Esophagus (tissue), 2 donors: ENCODE measurements around the gene HOXA11. TPM values are rescaled to one million over a fixed set of nuclear protein-coding genes. Genes with fewer than 3 reads are reported as not detected.

ENCODE experiments used
- H3K27ac ChIP-seq, 2 donors: one replicate each; pipeline ENCODE4 v1.5.1; 2013; ENCODE audit warnings: low read depth in 2 of 2, mild to moderate bottlenecking in 2 of 2, inconsistent platforms in 1 of 2, low read length in 1 of 2, moderate library complexity in 1 of 2
- H3K27me3 ChIP-seq, 2 donors: one replicate each; pipeline ENCODE4 v1.6.1; 2013; ENCODE audit warnings: low read length in 2 of 2, control low read depth in 1 of 2, mild to moderate bottlenecking in 1 of 2; ENCODE audit not compliant: insufficient read depth in 2 of 2, control insufficient read depth in 1 of 2
- H3K36me3 ChIP-seq, 2 donors: one replicate each; pipeline ENCODE4 v1.6.1; 2013; ENCODE audit warnings: low read length in 1 of 2; ENCODE audit not compliant: control insufficient read depth in 2 of 2, insufficient read depth in 2 of 2
- H3K4me1 ChIP-seq, 2 donors: one replicate each; pipeline ENCODE4 v1.6.1; 2013; ENCODE audit warnings: low read length in 1 of 2; ENCODE audit not compliant: control insufficient read depth in 2 of 2, insufficient read depth in 2 of 2
- H3K4me3 ChIP-seq, 2 donors: one replicate each; pipeline ENCODE4 v1.5.1; 2013; ENCODE audit warnings: low read length in 2 of 2, mild to moderate bottlenecking in 2 of 2, low read depth in 1 of 2, moderate library complexity in 1 of 2
- H3K9me3 ChIP-seq, 2 donors: one replicate each; pipeline ENCODE4 v1.6.1; 2013; ENCODE audit warnings: mild to moderate bottlenecking in 2 of 2, low read depth in 1 of 2, low read length in 1 of 2, moderate library complexity in 1 of 2; ENCODE audit not compliant: control insufficient read depth in 2 of 2, insufficient read depth in 1 of 2
- WGBS, 2 donors: extraction: QIAGEN DNeasy Blood & Tissue Kit; methylation state at CpG; one replicate each; pipeline ENCODE4 v1.1.7; 2013; 5-methylcytosine and 5-hydroxymethylcytosine counted together
- polyA plus RNA-seq, 2 donors: library from polyadenylated mRNA; stranded (reverse); fragments of 200-250 nt; gene quantifications; one replicate each; pipeline ENCODE4 v1.2.3, GENCODE V29; 2013
- donor health status: healthy with polysubstance abuse.
- donor health status: Bipolar disorder and iron deficiency.

HOXA11 gene
- polyA plus RNA-seq, 2 donors = not detected

DNA sequence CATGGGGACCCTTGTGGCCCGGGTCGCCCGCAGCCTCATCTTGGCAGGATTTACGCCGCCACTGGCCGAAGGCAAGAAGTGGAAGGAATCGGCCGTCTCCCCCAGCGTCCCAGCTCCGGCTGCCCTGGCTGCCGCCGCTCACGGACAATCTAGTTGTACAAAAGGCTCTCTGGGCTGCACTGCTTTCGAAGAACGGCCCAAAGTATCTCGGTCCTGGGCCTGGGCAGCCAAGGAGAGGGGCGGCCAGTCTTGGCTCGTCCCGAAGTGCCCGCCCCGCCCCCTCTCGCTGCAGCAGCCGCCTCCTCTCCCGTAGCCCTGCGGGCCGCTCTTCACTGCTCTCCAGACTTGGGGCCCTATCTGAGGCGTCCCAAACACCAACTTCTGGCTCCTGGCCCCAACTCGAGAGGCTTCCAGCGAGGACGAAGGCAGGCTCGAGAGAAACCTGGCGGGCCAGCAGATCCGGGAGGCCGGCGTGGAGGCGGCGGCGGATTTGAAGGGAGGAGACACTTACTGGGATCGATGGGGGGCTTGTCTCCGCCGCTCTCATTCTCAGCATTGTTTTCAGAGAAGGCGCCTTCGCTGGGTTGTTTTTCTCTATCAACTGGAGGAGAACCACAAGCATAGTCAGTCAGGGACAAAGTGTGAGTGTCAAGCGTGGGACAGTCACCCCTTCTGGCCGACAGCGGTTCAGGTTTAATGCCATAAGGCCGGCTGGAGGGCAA, 20.5 kb downstream of the HOXA11 start:
- WGBS, 2 donors = 13 to 25% methylated on average over 47 of the region's 47 CpGs
- no peak overlapping the region for H3K27ac ChIP-seq
- peaks cover 0 to 14% of the 10 kb centered on the region in 2 donors for H3K9me3 ChIP-seq
- H3K4me1 ChIP-seq = peaks cover 2 to 4% of the 10 kb centered on the region in 2 donors
- H3K27me3 ChIP-seq = peaks cover 5 to 44% of the 10 kb centered on the region in 2 donors
- H3K36me3 ChIP-seq = no peaks in the 10 kb centered on the region
- peak overlapping the region; percentile 10 to 12 for H3K4me3 ChIP-seq

DNA sequence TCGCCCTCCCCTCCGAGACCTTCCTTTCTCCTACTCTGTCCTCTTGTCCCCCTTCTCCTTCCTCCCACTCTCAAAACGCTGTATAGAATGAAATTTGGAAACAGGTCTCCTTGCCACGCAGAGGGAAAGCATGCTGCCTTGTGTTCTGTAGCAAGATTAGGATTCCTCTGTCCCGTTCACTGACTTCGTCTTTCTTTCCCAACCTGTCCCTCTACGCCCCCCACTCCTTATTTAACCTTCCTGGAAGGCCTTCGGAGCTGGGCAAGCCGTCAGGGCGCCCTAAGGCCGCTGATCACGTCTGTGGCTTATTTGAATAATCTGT, 21.0 kb downstream of the HOXA11 start:
- Histone ChIP-seq H3K9me3 (peaks cover 0 to 14% of the 10 kb centered on the region in 2 donors), H3K4me3 (no peak overlapping the region), H3K27me3 (peaks cover 8 to 41% of the 10 kb centered on the region in 2 donors), H3K36me3 (no peaks in the 10 kb centered on the region), H3K4me1 (peaks cover 2 to 4% of the 10 kb centered on the region in 2 donors), H3K27ac (no peak overlapping the region)
- 49 to 58% methylated on average over 12 of the region's 12 CpGs for WGBS, 2 donors

DNA sequence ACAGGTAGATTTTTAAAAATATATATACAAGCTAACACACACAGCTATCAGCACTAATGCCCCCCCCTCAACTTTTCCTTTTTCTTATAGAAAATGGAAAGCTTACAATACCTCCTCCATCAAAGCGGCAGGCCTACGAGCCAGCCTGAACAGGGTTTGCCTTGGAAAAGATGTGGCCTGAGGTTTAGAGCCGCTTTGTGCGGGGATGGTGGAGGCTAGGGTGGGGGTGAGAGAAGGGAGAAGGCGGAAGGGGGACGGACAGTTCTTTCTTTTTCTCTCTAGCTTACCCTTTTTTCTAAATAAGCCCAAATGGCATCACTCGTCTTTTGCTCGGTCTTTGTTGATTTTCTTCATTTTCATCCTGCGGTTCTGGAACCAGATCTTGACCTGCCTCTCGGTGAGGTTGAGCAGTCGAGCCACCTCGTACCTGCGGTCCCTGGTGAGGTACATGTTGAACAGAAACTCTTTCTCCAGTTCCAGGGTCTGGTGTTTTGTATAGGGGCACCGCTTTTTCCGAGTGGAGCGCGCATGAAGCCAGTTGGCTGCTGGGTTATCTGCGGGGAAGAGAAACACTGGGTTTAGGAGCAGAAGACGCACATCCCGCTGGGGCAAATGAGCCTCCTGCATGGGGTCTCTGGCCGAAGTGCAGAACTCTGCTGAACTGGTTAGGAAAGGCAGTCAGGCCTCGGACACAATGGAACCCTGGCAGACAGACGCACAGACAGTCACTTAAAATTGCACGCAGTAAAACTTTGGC, 21.6 kb downstream of the HOXA11 start:
- Histone ChIP-seq H3K27me3 (peaks cover 7 to 44% of the 10 kb centered on the region in 2 donors), H3K4me3 (no peak overlapping the region), H3K36me3 (no peaks in the 10 kb centered on the region), H3K27ac (no peak overlapping the region), H3K4me1 (peaks cover 2 to 4% of the 10 kb centered on the region in 2 donors), H3K9me3 (peaks cover 0 to 16% of the 10 kb centered on the region in 2 donors)
- WGBS, 2 donors = 54 to 76% methylated on average over 24 of the region's 24 CpGs

DNA sequence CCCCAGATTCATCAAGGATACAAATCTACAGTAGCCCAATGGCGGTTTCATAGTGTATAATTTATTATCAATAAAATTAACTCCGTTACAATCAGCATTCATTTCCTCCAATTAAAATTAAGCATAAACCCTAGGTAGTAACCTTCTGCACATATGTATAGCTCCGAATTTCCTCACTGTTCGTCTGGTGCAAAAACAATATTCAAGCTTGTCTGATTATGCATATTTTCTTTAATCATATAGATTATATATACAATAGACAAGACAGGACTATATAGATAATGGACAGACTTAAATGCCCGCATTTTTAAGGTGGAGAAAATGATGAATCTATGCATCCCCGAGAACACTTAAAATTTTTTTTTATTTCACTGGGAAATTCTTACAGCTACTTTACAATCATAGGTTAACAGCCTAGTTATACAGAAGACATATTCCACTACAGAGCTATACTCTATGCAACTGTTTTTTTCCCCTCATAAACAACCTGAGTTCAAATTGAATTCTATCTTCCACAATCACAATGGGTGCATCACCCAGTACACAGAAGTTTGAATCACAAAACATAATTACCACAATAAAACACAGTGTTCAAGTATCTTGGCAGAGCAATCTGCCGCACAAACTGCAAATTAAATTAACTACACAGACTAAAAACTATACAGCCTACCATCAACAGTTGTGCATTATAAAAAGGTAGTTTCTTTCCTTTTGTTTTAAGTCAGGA, 22.3 kb downstream of the HOXA11 start:
- Histone ChIP-seq H3K4me3 (no peak overlapping the region), H3K27ac (no peak overlapping the region), H3K9me3 (peaks cover 0 to 13% of the 10 kb centered on the region in 2 donors), H3K4me1 (peaks cover 2 to 4% of the 10 kb centered on the region in 2 donors), H3K36me3 (no peaks in the 10 kb centered on the region), H3K27me3 (peaks cover 4 to 39% of the 10 kb centered on the region in 2 donors)
- WGBS, 2 donors = 71 to 81% methylated on average over 7 of the region's 7 CpGs

DNA sequence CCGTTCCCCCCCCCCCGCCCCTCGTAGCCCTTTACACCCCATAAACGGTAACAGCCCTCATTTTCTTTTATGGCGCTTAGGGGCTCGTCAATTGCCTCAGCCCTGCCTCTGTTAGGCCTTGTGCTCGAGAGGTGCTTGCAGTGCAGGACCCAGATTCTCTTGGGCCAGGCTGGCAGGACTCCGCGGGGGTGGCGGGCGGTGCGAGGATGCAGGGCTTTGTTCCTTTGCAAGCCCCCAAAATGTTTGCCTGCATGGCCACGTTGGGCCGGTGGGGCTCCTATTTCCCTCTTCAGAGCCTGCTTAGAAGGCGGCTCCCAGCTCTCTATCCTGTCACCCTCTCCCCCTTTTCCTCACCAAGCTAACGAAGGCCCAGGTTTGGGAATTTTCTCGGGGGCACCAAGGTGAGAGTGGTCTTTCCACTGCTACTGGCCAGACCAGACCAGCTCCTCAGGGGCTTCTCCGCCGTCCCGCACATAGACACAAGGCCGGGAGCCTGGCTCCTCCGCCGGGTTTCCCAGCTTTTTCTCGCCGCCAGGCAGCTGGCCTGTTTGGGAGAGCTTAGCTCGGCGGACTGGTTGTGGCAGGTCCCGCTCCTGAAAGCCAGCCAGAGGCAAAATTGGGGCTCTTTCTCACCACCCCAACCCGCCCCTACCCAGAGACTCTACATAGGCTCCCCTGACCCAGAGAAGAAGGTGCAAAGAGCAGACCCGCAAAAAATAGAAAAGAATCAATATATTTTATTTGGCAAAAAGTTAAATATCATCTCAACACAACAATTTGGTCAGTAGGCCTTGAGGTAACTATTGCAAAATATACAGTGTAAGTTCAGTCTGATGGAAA, 23.1 kb downstream of the HOXA11 start:
- peaks cover 4 to 40% of the 10 kb centered on the region in 2 donors for H3K27me3 ChIP-seq
- 45 to 49% methylated on average over 30 of the region's 30 CpGs for WGBS, 2 donors
- H3K4me3 ChIP-seq = no peak overlapping the region

DNA sequence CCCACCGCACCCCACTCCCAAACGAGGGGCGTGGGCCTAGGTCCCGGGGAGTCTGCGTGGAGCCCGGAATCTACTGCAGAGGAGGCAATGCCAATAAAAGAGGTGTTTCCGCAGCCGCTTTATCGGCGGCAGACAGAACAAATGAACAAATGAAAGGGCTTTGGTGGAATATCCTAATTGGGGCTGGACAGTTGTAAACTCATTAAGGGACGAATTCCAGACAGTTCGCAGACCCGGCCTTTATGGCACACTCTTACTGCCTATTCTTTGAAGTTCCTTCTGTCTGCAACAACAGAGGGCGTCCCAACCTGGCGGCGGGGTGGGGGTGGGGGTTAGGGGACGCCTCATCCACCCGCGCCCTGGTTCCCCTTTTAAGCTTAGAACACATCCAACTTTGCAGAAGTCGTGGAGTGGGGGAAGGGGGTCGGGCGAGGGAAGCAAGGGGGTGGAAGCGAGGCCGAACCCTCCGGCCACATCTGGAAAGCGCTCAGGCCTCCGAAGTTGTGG, 23.8 kb downstream of the HOXA11 start:
- no peaks in the 10 kb centered on the region for H3K36me3 ChIP-seq
- H3K4me1 ChIP-seq = peaks cover 2 to 4% of the 10 kb centered on the region in 2 donors
- peaks cover 0 to 13% of the 10 kb centered on the region in 2 donors for H3K9me3 ChIP-seq
- peak overlapping the region; percentile 66 for H3K4me3 ChIP-seq
- no peak overlapping the region for H3K27ac ChIP-seq
- 8 to 10% methylated on average over 26 to 27 of the region's 27 CpGs for WGBS, 2 donors
- H3K27me3 ChIP-seq = peaks cover 4 to 38% of the 10 kb centered on the region in 2 donors

More for the DNA sequence above, 23.1 kb downstream of the HOXA11 start:
- Histone ChIP-seq H3K4me1 (peaks cover 2 to 4% of the 10 kb centered on the region in 2 donors), H3K36me3 (no peaks in the 10 kb centered on the region), H3K9me3 (peaks cover 0 to 13% of the 10 kb centered on the region in 2 donors), H3K27ac (no peak overlapping the region)

DNA sequence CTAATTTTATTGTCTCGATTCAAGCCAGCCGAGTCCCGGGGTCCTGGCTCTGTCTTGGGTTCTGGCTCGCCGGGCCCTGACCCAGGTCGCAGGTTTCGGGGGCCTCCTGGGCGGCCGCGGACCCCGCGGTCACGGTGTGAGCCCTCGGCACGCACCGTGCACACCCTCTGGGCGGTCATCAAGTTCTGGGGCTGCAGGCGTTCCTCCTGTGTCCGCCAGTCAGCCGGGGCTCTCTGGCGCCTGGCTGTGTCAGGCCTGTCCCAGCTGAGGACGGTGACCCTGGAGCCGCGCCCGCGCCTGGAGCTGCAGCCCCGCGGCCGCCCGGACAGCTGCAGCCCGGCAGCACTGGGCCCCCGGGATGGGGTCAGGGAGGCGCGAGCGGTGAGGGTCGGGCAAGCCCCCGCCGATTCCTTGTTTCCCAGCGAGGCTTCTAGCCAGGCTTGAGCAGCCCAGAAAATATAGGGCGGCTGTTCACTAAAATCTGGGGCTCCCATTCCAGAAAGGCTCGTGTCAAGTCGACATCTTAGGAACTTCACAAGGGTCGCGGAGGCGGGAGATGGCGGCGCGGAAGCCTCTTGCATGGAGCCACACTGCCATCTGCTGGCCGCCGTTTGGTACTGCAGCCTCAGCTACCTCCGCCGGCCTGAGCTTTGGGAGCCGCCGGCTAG, 24.4 kb downstream of the HOXA11 start:
- Histone ChIP-seq H3K27ac (no peak overlapping the region), H3K27me3 (peaks cover 4 to 37% of the 10 kb centered on the region in 2 donors), H3K4me1 (peaks cover 0 to 4% of the 10 kb centered on the region in 2 donors), H3K9me3 (peaks cover 0 to 9% of the 10 kb centered on the region in 2 donors), H3K4me3 (peak overlapping the region; percentile 66), H3K36me3 (no peaks in the 10 kb centered on the region)
- WGBS, 2 donors = 2% methylated on average over 52 to 54 of the region's 54 CpGs

DNA sequence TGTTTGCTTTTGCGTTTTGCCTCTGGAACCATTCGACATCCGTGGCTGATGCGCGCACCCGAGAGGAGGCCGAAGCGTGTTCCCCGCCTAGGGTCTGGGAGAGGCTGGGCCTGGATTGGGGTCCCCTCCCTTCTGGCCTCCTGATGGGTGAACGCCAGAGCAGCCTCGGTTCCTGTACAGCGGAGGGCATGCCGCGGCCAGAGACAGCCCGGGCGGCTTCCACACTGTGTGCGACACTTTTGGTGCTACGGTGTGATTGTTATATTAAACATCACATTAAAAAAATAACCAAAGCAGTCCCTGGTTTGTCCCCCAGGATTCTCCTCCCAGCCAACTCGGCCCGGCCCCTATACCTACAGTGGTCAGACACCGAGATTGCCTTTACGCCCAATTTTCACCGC, 24.9 kb downstream of the HOXA11 start:
- 33 to 50% methylated on average over 23 of the region's 23 CpGs for WGBS, 2 donors
- Histone ChIP-seq H3K9me3 (peaks cover 0 to 6% of the 10 kb centered on the region in 2 donors), H3K4me3 (peak overlapping the region in 1 of 2 donors; percentile 66), H3K27me3 (peaks cover 4 to 37% of the 10 kb centered on the region in 2 donors), H3K27ac (no peak overlapping the region), H3K36me3 (no peaks in the 10 kb centered on the region), H3K4me1 (peaks cover 4 to 5% of the 10 kb centered on the region in 2 donors)
